SU-DHL-6 (cell line): ENCODE results near the gene SLC38A10.
A peak's percentile ranks its signal among the peaks of the same experiment; 100 is the strongest.

ENCODE experiments used
- H2AFZ ChIP-seq: fragments of 200-600 bp; sonication (generic); 2 replicates; pipeline ENCODE4 v1.6.1; 2014; ENCODE audit warnings: low read depth, mild to moderate bottlenecking, moderate library complexity, mixed read lengths, antibody characterized with exemption, low read length; ENCODE audit not compliant: severe bottlenecking
- H3F3A ChIP-seq: fragments of 200-600 bp; shearing (Covaris generic); 2 replicates; pipeline ENCODE4 v1.6.0; 2016; ENCODE audit warnings: antibody characterized with exemption, mild to moderate bottlenecking; ENCODE audit not compliant: insufficient read depth
- H3K27ac ChIP-seq: fragments of 200-600 bp; sonication (generic); 2 replicates; pipeline ENCODE4 v1.5.1; 2016; ENCODE audit warnings: low read depth, mild to moderate bottlenecking, low read length, moderate library complexity, mixed read lengths
- H3K27me3 ChIP-seq: fragments of 200-600 bp; sonication (generic), shearing (Covaris generic); 2 replicates; pipeline ENCODE4 v1.6.0; 2014; ENCODE audit warnings: mild to moderate bottlenecking, low read length
- H3K36me3 ChIP-seq: fragments of 200-600 bp; sonication (generic); 2 replicates; pipeline ENCODE4 v1.6.1; 2014; ENCODE audit warnings: mild to moderate bottlenecking, low read length, mixed read lengths
- H3K4me2 ChIP-seq: fragments of 300-600, 200-600 bp; shearing (Covaris generic), sonication (generic); 2 replicates; pipeline ENCODE4 v1.6.0; 2014; ENCODE audit warnings: low read length, low read depth, mild to moderate bottlenecking; ENCODE audit not compliant: poor library complexity, severe bottlenecking
- H3K4me3 ChIP-seq: fragments of 200-600 bp; sonication (generic); 2 replicates; pipeline ENCODE4 v1.5.1; 2014; ENCODE audit warnings: antibody characterized with exemption, low read length, mild to moderate bottlenecking, mixed read lengths; ENCODE audit not compliant: insufficient read depth, poor library complexity, severe bottlenecking
- H3K79me2 ChIP-seq: fragments of 200-600 bp; sonication (generic); 2 replicates; pipeline ENCODE4 v1.6.1; 2014; ENCODE audit warnings: mild to moderate bottlenecking, low read length, moderate library complexity; ENCODE audit not compliant: insufficient read depth
- H3K9ac ChIP-seq: fragments of 200-600 bp; sonication (generic); 2 replicates; pipeline ENCODE4 v1.7.0; 2014; ENCODE audit warnings: mild to moderate bottlenecking, low read length
- H3K9me2 ChIP-seq: fragments of 200-600 bp; sonication (generic); replicated peaks from 2 replicates; pipeline ENCODE4 v1.6.1; 2014; ENCODE audit warnings: low read length; ENCODE audit not compliant: insufficient read depth
- H3K9me3 ChIP-seq: fragments of 200-600 bp; sonication (generic); 2 replicates; pipeline ENCODE4 v1.6.1; 2014; ENCODE audit warnings: low read length, mixed read lengths; ENCODE audit not compliant: insufficient read depth
- H4K20me1 ChIP-seq: fragments of 200-600 bp; sonication (generic); 2 replicates; pipeline ENCODE4 v1.6.1; 2014; ENCODE audit warnings: low read depth, mild to moderate bottlenecking, antibody characterized with exemption, low read length, moderate library complexity, mixed read lengths
- EZH2phosphoT487 ChIP-seq: fragments of 200-600 bp; sonication (generic), shearing (Covaris generic); conservative IDR thresholded peaks from 2 replicates; pipeline ENCODE4 v1.6.1; 2018; ENCODE audit warnings: mild to moderate bottlenecking, antibody characterized with exemption, low read length, moderate library complexity, mixed read lengths
- TF ChIP-seq, protein P1 (sequence below): fragments of 200-600 bp; sonication (generic); IDR thresholded peaks from one replicate; pipeline ENCODE4 v1.5.1; 2017; ENCODE audit warnings: antibody characterized with exemption, mild to moderate bottlenecking, low read length, moderate library complexity; ENCODE audit not compliant: insufficient read depth, poor library complexity, severe bottlenecking

The SLC38A10 gene

DNA sequence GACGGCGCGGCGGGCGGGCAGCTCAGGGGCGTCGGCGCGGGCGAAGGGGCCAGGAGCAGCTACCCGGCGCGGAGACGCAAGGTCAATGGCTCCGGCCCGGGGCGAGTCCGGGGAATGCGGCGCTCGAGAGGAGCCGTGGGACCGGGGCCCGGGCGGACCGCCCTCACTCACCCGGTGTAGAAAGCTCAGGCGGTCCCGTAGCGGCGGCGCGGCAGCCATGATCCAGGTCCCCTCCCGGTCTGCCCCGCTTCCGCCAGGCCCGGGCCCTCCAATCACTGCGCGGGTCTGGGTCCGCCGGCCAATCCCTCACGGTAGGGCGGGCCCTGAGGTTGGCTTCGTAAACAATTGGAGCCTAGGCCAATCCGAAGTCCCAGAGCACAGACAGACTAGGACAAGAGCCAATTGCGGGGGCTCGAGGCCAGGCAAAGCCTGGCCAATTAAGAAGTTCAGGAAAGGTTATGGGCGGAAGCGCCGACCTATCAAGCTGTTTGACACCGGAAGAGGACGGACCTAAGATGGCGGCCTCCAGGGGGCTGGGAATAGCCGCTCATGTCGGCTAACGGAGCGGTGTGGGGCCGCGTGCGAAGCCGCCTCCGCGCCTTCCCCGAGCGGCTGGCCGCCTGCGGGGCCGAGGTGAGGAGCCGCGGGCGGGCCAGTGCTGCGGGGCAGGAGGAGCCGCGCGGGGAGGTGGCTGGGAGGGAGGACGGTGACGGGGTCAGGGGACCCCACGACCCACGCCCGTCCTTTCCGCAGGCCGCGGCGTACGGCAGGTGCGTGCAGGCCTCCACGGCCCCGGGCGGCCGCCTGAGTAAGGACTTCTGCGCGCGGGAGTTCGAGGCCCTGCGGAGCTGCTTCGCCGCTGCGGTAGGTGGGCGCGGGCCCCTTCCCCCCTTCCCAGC is 56.0 kb downstream of the SLC38A10 start, which contains the start of the genes NDUFAF8 and TEPSIN:
Gene NDUFAF8 (plus strand): TSS at position 504 of the 899 bp plus-strand sequence. CDS start 46 bp downstream, at position 550.
Gene TEPSIN (minus strand): TSS at position 241 of the 899 bp plus-strand sequence. CDS start 22 bp downstream, at position 219.
- H3K27ac ChIP-seq = peak within 1 kb of the TSS; percentile 77
- H3F3A ChIP-seq = 0 out of 2 replicates have a peak, but pooled peaks cover 7% of the 10 kb centered on the region
- no peaks in the 10 kb centered on the region for H4K20me1 ChIP-seq
- H2AFZ ChIP-seq = peak within 1 kb of the TSS; percentile 8
- H3K9ac ChIP-seq = peak within 1 kb of the TSS; percentile 85
- no peaks in the 10 kb centered on the region for H3K27me3 ChIP-seq
- TF ChIP-seq, protein P1, sequence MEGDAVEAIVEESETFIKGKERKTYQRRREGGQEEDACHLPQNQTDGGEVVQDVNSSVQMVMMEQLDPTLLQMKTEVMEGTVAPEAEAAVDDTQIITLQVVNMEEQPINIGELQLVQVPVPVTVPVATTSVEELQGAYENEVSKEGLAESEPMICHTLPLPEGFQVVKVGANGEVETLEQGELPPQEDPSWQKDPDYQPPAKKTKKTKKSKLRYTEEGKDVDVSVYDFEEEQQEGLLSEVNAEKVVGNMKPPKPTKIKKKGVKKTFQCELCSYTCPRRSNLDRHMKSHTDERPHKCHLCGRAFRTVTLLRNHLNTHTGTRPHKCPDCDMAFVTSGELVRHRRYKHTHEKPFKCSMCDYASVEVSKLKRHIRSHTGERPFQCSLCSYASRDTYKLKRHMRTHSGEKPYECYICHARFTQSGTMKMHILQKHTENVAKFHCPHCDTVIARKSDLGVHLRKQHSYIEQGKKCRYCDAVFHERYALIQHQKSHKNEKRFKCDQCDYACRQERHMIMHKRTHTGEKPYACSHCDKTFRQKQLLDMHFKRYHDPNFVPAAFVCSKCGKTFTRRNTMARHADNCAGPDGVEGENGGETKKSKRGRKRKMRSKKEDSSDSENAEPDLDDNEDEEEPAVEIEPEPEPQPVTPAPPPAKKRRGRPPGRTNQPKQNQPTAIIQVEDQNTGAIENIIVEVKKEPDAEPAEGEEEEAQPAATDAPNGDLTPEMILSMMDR = no peak
- no peak for TF ChIP-seq EZH2phosphoT487
- H3K9me2 ChIP-seq = no peaks in the 10 kb centered on the region
- no peaks in the 10 kb centered on the region for H3K9me3 ChIP-seq
- peak within 1 kb of the TSS; percentile 86 for H3K4me3 ChIP-seq
- peak within 1 kb of the TSS; percentile 74 for H3K4me2 ChIP-seq
- peaks cover 32% of the 10 kb centered on the region for H3K79me2 ChIP-seq
- H3K36me3 ChIP-seq = no peaks in the 10 kb centered on the region

DNA sequence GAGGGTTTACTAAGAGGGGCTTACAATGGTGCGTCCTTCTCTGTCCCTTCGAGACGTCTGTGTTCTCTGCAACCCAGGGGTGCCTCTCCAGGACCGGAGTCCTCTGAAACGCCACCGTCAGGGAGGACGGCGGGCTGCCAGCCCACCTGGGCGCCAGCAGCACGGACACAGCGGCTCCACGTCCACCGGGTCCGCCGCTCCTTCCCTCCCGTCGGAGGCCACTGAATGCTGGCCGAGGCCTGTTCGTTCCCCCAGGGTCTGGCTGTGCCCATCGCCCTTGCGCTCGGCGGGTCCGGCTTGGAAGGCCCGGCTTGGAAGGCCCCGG is 56.7 kb downstream of the SLC38A10 start:
- TF ChIP-seq EZH2phosphoT487 = no peak
- TF ChIP-seq, protein P1 = no peak
- H3K9me2 ChIP-seq = no peaks in the 10 kb centered on the region
- no peaks in the 10 kb centered on the region for H3K9me3 ChIP-seq
- no peak overlapping the region for H3K27ac ChIP-seq
- H2AFZ ChIP-seq = peak overlapping the region; percentile 8
- peaks cover 32% of the 10 kb centered on the region for H3K79me2 ChIP-seq
- no peaks in the 10 kb centered on the region for H3K27me3 ChIP-seq
- peak overlapping the region; percentile 84 for H3K9ac ChIP-seq
- 0 out of 2 replicates have a peak, but pooled peaks cover 7% of the 10 kb centered on the region for H3F3A ChIP-seq
- no peaks in the 10 kb centered on the region for H3K36me3 ChIP-seq
- H3K4me2 ChIP-seq = peak overlapping the region; percentile 72
- H4K20me1 ChIP-seq = no peaks in the 10 kb centered on the region
- H3K4me3 ChIP-seq = peak overlapping the region; percentile 86

DNA sequence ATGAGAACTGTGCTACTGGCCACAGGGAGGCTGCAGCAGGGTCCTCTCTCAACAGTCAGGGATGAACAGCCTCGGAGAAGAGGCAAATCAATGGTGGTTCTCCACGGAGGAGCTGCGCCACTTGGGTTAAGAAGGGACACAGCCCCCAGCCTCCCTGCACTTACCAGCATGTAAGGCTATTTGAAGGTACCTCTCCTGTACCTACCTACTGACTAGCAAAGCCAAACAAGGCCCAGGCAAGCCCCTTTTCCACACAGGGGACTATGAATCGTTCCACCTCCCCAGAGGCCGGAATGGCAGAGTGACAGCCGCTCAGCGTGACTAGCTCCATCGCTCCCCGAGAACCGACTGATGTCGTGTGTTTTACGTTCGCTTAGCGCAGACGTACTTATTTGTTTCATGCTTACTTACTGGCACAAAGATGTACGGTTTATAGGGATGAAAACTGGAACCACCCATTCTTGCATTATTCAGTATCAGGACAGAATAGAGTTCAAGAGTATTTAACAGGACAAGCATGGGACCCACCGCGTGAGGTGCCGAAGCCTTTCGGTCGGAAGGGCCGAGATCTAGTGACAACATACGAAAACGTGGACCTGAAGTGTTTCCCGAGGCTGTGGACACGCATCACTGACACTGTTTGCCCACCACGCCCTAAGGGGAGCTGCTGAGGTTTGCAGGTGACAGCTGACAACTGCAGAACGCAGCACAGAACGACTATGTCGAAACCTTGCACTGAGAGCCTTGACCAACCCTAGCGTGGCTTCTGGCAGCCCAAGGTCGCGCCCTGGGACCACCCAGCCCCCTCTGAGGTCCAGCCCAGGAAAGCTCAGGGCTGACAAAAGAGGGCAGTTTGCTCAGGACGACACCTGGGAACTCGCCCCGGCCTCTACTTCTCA is 57.3 kb downstream of the SLC38A10 start:
- TF ChIP-seq EZH2phosphoT487 = no peak
- TF ChIP-seq, protein P1 = no peak
- peaks cover 32% of the 10 kb centered on the region for H3K79me2 ChIP-seq
- no peak overlapping the region for H2AFZ ChIP-seq
- H3K9ac ChIP-seq = peak overlapping the region; percentile 84
- no peaks in the 10 kb centered on the region for H3K36me3 ChIP-seq
- no peaks in the 10 kb centered on the region for H3K9me3 ChIP-seq
- H3F3A ChIP-seq = 0 out of 2 replicates have a peak, but pooled peaks cover 7% of the 10 kb centered on the region
- H3K27ac ChIP-seq = no peak overlapping the region
- peak overlapping the region; percentile 72 for H3K4me2 ChIP-seq
- no peaks in the 10 kb centered on the region for H3K27me3 ChIP-seq
- H4K20me1 ChIP-seq = no peaks in the 10 kb centered on the region
- no peaks in the 10 kb centered on the region for H3K9me2 ChIP-seq
- H3K4me3 ChIP-seq = peak overlapping the region; percentile 86
